Activated CD4-positive, alpha-beta T cell treated with anti-CD3 and anti-CD28 coated beads for 24 hours (primary cell): ENCODE results near the gene NRN1L.
A peak's percentile ranks its signal among the peaks of the same experiment; 100 is the strongest.
"Not testable (repeated sequence)": the region's sequence is repeated elsewhere in the genome, so short reads cannot be mapped to it uniquely, and the experiment has no call there.

Experiments
- DNase-seq, 2 donors: peaks; one replicate each; pipeline ENCODE4 v3.0.0-alpha.2; 2020; ENCODE audit warnings: low read depth in 2 of 2

Gene NRN1L

GRCh38 chr16:67884684-67885083 is at the start of gene NRN1L:
NRN1L (plus strand) TSS chr16:67884885; CDS start chr16:67884904, 19 bp downstream.
- no peak for DNase-seq

GRCh38 chr16:67837190-67837589 is 47.5 kb upstream of the NRN1L start:
- not testable (repeated sequence) for DNase-seq

GRCh38 chr16:67837811-67838210 is 46.9 kb upstream of the NRN1L start:
- DNase-seq = no peak

- DNase-seq = no peak
Observed at GRCh38 chr16:67841198-67841815, 43.4 kb upstream of the NRN1L start.

GRCh38 chr16:67841816-67842508 is 42.7 kb upstream of the NRN1L start, which contains the start of gene THAP11:
THAP11 (plus strand) TSS chr16:67842320; CDS start chr16:67842555, 235 bp downstream.
- DNase-seq = peak; percentile 92 to 93

GRCh38 chr16:67842509-67843342 is 42.0 kb upstream of the NRN1L start:
- DNase-seq = peak; percentile 31 to 40

GRCh38 chr16:67843343-67843765 is 41.3 kb upstream of the NRN1L start:
- no peak for DNase-seq

GRCh38 chr16:67844497-67844896 is 40.2 kb upstream of the NRN1L start:
- DNase-seq = no peak

GRCh38 chr16:67845291-67846062 is 39.2 kb upstream of the NRN1L start:
- DNase-seq = no peak

GRCh38 chr16:67846063-67846319 is 38.7 kb upstream of the NRN1L start:
- no peak for DNase-seq

- peak; percentile 94 for DNase-seq
Observed at GRCh38 chr16:67846320-67847063, 38.2 kb upstream of the NRN1L start, which contains the start of gene NUTF2. NUTF2 (plus strand) TSS chr16:67846933; CDS start chr16:67865131, 18,198 bp downstream.

GRCh38 chr16:67847064-67847861 is 37.4 kb upstream of the NRN1L start, which contains the start of gene CENPT:
CENPT (minus strand) TSS chr16:67847693; CDS start chr16:67833859, 13,834 bp downstream.
- peak in 1 of 2 donors; percentile 24 for DNase-seq

GRCh38 chr16:67848118-67848517 is 36.6 kb upstream of the NRN1L start:
- no peak for DNase-seq

- DNase-seq = no peak
Observed at GRCh38 chr16:67853670-67854069, 31.0 kb upstream of the NRN1L start.

- no peak for DNase-seq
Observed at GRCh38 chr16:67855789-67856188, 28.9 kb upstream of the NRN1L start.

- DNase-seq = no peak
Observed at GRCh38 chr16:67856927-67857546, 27.6 kb upstream of the NRN1L start.

GRCh38 chr16:67857547-67858233 is 27.0 kb upstream of the NRN1L start:
- DNase-seq = no peak

- DNase-seq = no peak
Observed at GRCh38 chr16:67858500-67858899, 26.2 kb upstream of the NRN1L start.
